ENCODE results near the gene FILIP1L.

- no peak for TF ChIP-seq CTCF (IDR thresholded peaks at IDR 0.05)
- no peak for TF ChIP-seq POLR2A (IDR thresholded peaks at IDR 0.05)
Observed at GRCh38 chr3:99833617-99834205, 280.6 kb downstream of the FILIP1L start.

Data from thyroid gland (tissue), 4 donors.